Endothelial cell of umbilical vein (primary cell): ENCODE measurements around the gene FBXL2.

Source experiments
- CTCF ChIP-seq, 2 donors: IDR thresholded peaks; 1 replicate in 1 of 2; 2 replicates in 1 of 2; pipeline ENCODE4 v1.5.1; 2011; ENCODE audit warnings: low read length in 2 of 2, mild to moderate bottlenecking in 2 of 2, moderate library complexity in 2 of 2, control low read depth in 1 of 2, inconsistent platforms in 1 of 2, low read depth in 1 of 2; ENCODE audit not compliant: insufficient read depth in 1 of 2; ENCODE audit errors: extremely low read depth in 1 of 2
- EZH2 ChIP-seq: IDR thresholded peaks from 2 replicates; pipeline ENCODE4 v1.6.1; 2012; ENCODE audit warnings: borderline replicate concordance, low read depth, mild to moderate bottlenecking, moderate library complexity, low read length, inconsistent platforms; ENCODE audit not compliant: severe bottlenecking
- MAX ChIP-seq: IDR thresholded peaks from 2 replicates; pipeline ENCODE4 v1.6.1; 2011; ENCODE audit not compliant: insufficient read depth, insufficient read length
- MYC ChIP-seq: IDR thresholded peaks from one replicate; pipeline ENCODE4 v1.6.1; 2011; ENCODE audit warnings: mild to moderate bottlenecking, low read depth, low read length
- POLR2A ChIP-seq: IDR thresholded peaks from 2 replicates; pipeline ENCODE4 v1.6.1; 2012; ENCODE audit warnings: low read depth, mild to moderate bottlenecking, control low read depth, low read length
- POLR2AphosphoS5 ChIP-seq: IDR thresholded peaks from 2 replicates; pipeline ENCODE4 v1.6.1; 2012; ENCODE audit warnings: low read depth, mild to moderate bottlenecking, control low read depth, low read length, moderate library complexity; ENCODE audit not compliant: insufficient read depth

- TF ChIP-seq CTCF (IDR thresholded peaks at IDR 0.05; ENCODE audit: extremely low read depth in 1 of 2, insufficient read depth in 1 of 2, low read depth in 1 of 2, low read length in 2 of 2) (no peak), POLR2A (no peak), POLR2AphosphoS5 (no peak), EZH2 (no peak), MAX (no peak), MYC (no peak)
Measured at GRCh38 chr3:33426068-33426467, 148.8 kb downstream of the FBXL2 start.
